Measurements from ENCODE around the gene H2AZ1. TPM values are rescaled to one million over a fixed set of nuclear protein-coding genes. Genes with fewer than 3 reads are reported as not detected.

The H2AZ1 gene
- total RNA-seq, 1 experiment from 2014 or later, result 450 TPM

- ChIA-PET POLR2A (interaction anchor here (0.6 kb wide), 2 partner anchors 54 to 80 kb away, joined by 4 to 6 read pairs; no protein-coding TSS in a partner anchor), CTCF (no interaction called here)
- peak overlapping the region; percentile 51 to 90 for H3K4me3 ChIP-seq (ENCODE audit: low read depth in 2 of 2, low read length in 2 of 2)
- TF ChIP-seq TCF7L2 (IDR thresholded peaks at IDR 0.05; ENCODE audit: low read depth, low read length) (no peak), POLR2AphosphoS5 (IDR thresholded peaks at IDR 0.05; ENCODE audit: low read depth, low read length) (no peak; the same call in 1 of the 2 replicates), CTCF (IDR thresholded peaks at IDR 0.05) (no peak), REST (IDR thresholded peaks at IDR 0.05; ENCODE audit: insufficient read depth in 1 of 2, low read depth in 2 of 2, low read length in 1 of 2) (no peak), SIN3A (IDR thresholded peaks at IDR 0.05; ENCODE audit: borderline replicate concordance, insufficient read depth, low read depth, low read length) (no peak)
- no TSS peak for BruUV-seq (replicated peaks)
- in situ Hi-C loops (cut with HindIII; ENCODE audit: low pct_unique_long_range_greater_than_20kb, low sequenced_read_pairs) (no loop called here), intact Hi-C loops (cut with micrococcal nuclease; ENCODE audit: unreplicated experiment) (loop anchor here (5.0 to 10.0 kb wide), 2 partner anchors 52 to 385 kb away; partner anchors contain the start of genes LAMTOR3 and TRMT10A)
- no peaks in the 10 kb centered on the region for H3K27me3 ChIP-seq (ENCODE audit: control insufficient read depth, insufficient read depth, low read length)
- no peak for ATAC-seq
- peaks cover 12% of the 10 kb centered on the region for H3K36me3 ChIP-seq (ENCODE audit: control insufficient read depth, insufficient read depth, low read length)
- H3K4me1 ChIP-seq (ENCODE audit: control insufficient read depth, insufficient read depth, low read length), result peaks cover 14% of the 10 kb centered on the region
- peak overlapping the region; percentile 85 for H3K27ac ChIP-seq (ENCODE audit: low read length)
- no peak for DNase-seq (ENCODE audit: low read depth, low spot score)
- H3K9me3 ChIP-seq (ENCODE audit: control insufficient read depth, insufficient read depth, low read depth, low read length), result no peaks in the 10 kb centered on the region
Observed at GRCh38 chr4:99947190-99947578, 2.9 kb downstream of the H2AZ1 start.

GRCh38 chr4:99946356-99947189 is 3.5 kb downstream of the H2AZ1 start, which contains the start of gene DNAJB14:
Gene DNAJB14 (minus strand): TSS chr4:99946618. CDS start chr4:99946571, 47 bp downstream.
- peaks cover 12% of the 10 kb centered on the region for H3K36me3 ChIP-seq (ENCODE audit: control insufficient read depth, insufficient read depth, low read length)
- DNase-seq (ENCODE audit: low read depth, low spot score) (no peak), ATAC-seq (peak; percentile 76)
- no TSS peak for BruUV-seq (replicated peaks)
- peaks cover 14% of the 10 kb centered on the region for H3K4me1 ChIP-seq (ENCODE audit: control insufficient read depth, insufficient read depth, low read length)
- peak within 1 kb of the TSS; percentile 87 for H3K27ac ChIP-seq (ENCODE audit: low read length)
- ChIA-PET CTCF (no interaction called here), POLR2A (interaction anchor here (0.6 kb wide), 2 partner anchors 80 to 384 kb away, joined by 4 read pairs; no protein-coding TSS in a partner anchor)
- TF ChIP-seq POLR2AphosphoS5 (IDR thresholded peaks at IDR 0.05; ENCODE audit: low read depth, low read length) (peak; percentile 70; the same call in 1 of the 2 replicates), TCF7L2 (IDR thresholded peaks at IDR 0.05; ENCODE audit: low read depth, low read length) (no peak)
- H3K4me3 ChIP-seq (ENCODE audit: low read depth in 2 of 2, low read length in 2 of 2), result peak within 1 kb of the TSS; percentile 86 to 90
- in situ Hi-C loops (cut with HindIII; ENCODE audit: low pct_unique_long_range_greater_than_20kb, low sequenced_read_pairs), result no loop called here
- H3K9me3 ChIP-seq (ENCODE audit: control insufficient read depth, insufficient read depth, low read depth, low read length), result no peaks in the 10 kb centered on the region
- intact Hi-C loops (cut with micrococcal nuclease; ENCODE audit: unreplicated experiment), result loop anchor here (5.0 to 10.0 kb wide), 2 partner anchors 52 to 384 kb away; partner anchors contain the start of genes LAMTOR3 and TRMT10A
- H3K27me3 ChIP-seq (ENCODE audit: control insufficient read depth, insufficient read depth, low read length), result no peaks in the 10 kb centered on the region

Measured in Panc1 (cell line).